ENCODE measurements around the gene KCNN3. TPM values are rescaled to one million over a fixed set of nuclear protein-coding genes. Genes with fewer than 3 reads are reported as not detected.

The KCNN3 gene
- total and polyA plus RNA-seq, 4 donors, result 0.08 to 4.7 (median 1.8) TPM

GRCh38 chr1:154730259-154730658, 139.8 kb downstream of the KCNN3 start:
- 85 to 96% methylated on average over 1 of the region's 1 CpG for WGBS, 2 donors
- H3K4me3 ChIP-seq (ENCODE audit: low read length in 2 of 2), result no peak overlapping the region
- DNase-seq, result no peak
- H3K4me1 ChIP-seq (ENCODE audit: control insufficient read depth in 1 of 2, insufficient read depth in 2 of 2, low read length in 2 of 2), result no peaks in the 10 kb centered on the region
- H3K36me3 ChIP-seq (ENCODE audit: control insufficient read depth in 1 of 2, insufficient read depth in 2 of 2, low read length in 1 of 2), result no peaks in the 10 kb centered on the region
- no peaks in the 10 kb centered on the region for H3K9me3 ChIP-seq (ENCODE audit: control insufficient read depth, low read length)
- no peaks in the 10 kb centered on the region for H3K27me3 ChIP-seq (ENCODE audit: control insufficient read depth in 1 of 2, insufficient read depth in 2 of 2, low read length in 1 of 2)
- H3K27ac ChIP-seq (ENCODE audit: low read depth in 1 of 2, low read length in 2 of 2), result no peak overlapping the region
- intact Hi-C loops (cut with DNase I), result no loop called here
- ATAC-seq (ENCODE audit: low FRiP score), result peak; percentile 45

- WGBS, 2 donors, result 93 to 96% methylated on average over 3 of the region's 3 CpGs
Observed at GRCh38 chr1:154729577-154729976, 140.5 kb downstream of the KCNN3 start.

GRCh38 chr1:154729031-154729442, 141.0 kb downstream of the KCNN3 start:
- Histone ChIP-seq H3K4me3 (ENCODE audit: low read length in 2 of 2) (no peak overlapping the region), H3K4me1 (ENCODE audit: control insufficient read depth in 1 of 2, insufficient read depth in 2 of 2, low read length in 2 of 2) (no peaks in the 10 kb centered on the region), H3K36me3 (ENCODE audit: control insufficient read depth in 1 of 2, insufficient read depth in 2 of 2, low read length in 1 of 2) (no peaks in the 10 kb centered on the region), H3K27ac (ENCODE audit: low read depth in 1 of 2, low read length in 2 of 2) (no peak overlapping the region), H3K27me3 (ENCODE audit: control insufficient read depth in 1 of 2, insufficient read depth in 2 of 2, low read length in 1 of 2) (no peaks in the 10 kb centered on the region), H3K9me3 (ENCODE audit: control insufficient read depth, low read length) (no peaks in the 10 kb centered on the region)
- DNase-seq (no peak), ATAC-seq (ENCODE audit: low FRiP score) (no peak)
- intact Hi-C loops (cut with DNase I), result loop anchor here in 1 of 2 donors (2.0 kb wide), 1 partner anchor 28 kb away; no protein-coding TSS in a partner anchor
- WGBS, 2 donors, result 92 to 93% methylated on average over 6 of the region's 6 CpGs

More at GRCh38 chr1:154729577-154729976, 140.5 kb downstream of the KCNN3 start:
- no peaks in the 10 kb centered on the region for H3K27me3 ChIP-seq (ENCODE audit: control insufficient read depth in 1 of 2, insufficient read depth in 2 of 2, low read length in 1 of 2)
- H3K4me1 ChIP-seq (ENCODE audit: control insufficient read depth in 1 of 2, insufficient read depth in 2 of 2, low read length in 2 of 2), result no peaks in the 10 kb centered on the region
- no peak overlapping the region for H3K27ac ChIP-seq (ENCODE audit: low read depth in 1 of 2, low read length in 2 of 2)
- no peak overlapping the region for H3K4me3 ChIP-seq (ENCODE audit: low read length in 2 of 2)
- no peaks in the 10 kb centered on the region for H3K36me3 ChIP-seq (ENCODE audit: control insufficient read depth in 1 of 2, insufficient read depth in 2 of 2, low read length in 1 of 2)
- no peaks in the 10 kb centered on the region for H3K9me3 ChIP-seq (ENCODE audit: control insufficient read depth, low read length)
- no peak for ATAC-seq (ENCODE audit: low FRiP score)
- no peak for DNase-seq
- intact Hi-C loops (cut with DNase I), result loop anchor here in 1 of 2 donors (2.0 kb wide), 1 partner anchor 27 kb away; no protein-coding TSS in a partner anchor

GRCh38 chr1:154726896-154727753, 143.0 kb downstream of the KCNN3 start:
- Histone ChIP-seq H3K27me3 (ENCODE audit: control insufficient read depth in 1 of 2, insufficient read depth in 2 of 2, low read length in 1 of 2) (no peaks in the 10 kb centered on the region), H3K4me3 (ENCODE audit: low read length in 2 of 2) (no peak overlapping the region), H3K9me3 (ENCODE audit: control insufficient read depth, low read length) (no peaks in the 10 kb centered on the region), H3K27ac (ENCODE audit: low read depth in 1 of 2, low read length in 2 of 2) (no peak overlapping the region), H3K4me1 (ENCODE audit: control insufficient read depth in 1 of 2, insufficient read depth in 2 of 2, low read length in 2 of 2) (no peaks in the 10 kb centered on the region), H3K36me3 (ENCODE audit: control insufficient read depth in 1 of 2, insufficient read depth in 2 of 2, low read length in 1 of 2) (no peaks in the 10 kb centered on the region)
- DNase-seq (no peak), ATAC-seq (ENCODE audit: low FRiP score) (no peak)
- 24 to 36% methylated on average over 13 of the region's 13 CpGs for WGBS, 2 donors
- intact Hi-C loops (cut with DNase I), result no loop called here

GRCh38 chr1:154726443-154726842, 143.6 kb downstream of the KCNN3 start:
- Histone ChIP-seq H3K4me3 (ENCODE audit: low read length in 2 of 2) (no peak overlapping the region), H3K27ac (ENCODE audit: low read depth in 1 of 2, low read length in 2 of 2) (no peak overlapping the region), H3K27me3 (ENCODE audit: control insufficient read depth in 1 of 2, insufficient read depth in 2 of 2, low read length in 1 of 2) (no peaks in the 10 kb centered on the region), H3K9me3 (ENCODE audit: control insufficient read depth, low read length) (no peaks in the 10 kb centered on the region), H3K36me3 (ENCODE audit: control insufficient read depth in 1 of 2, insufficient read depth in 2 of 2, low read length in 1 of 2) (no peaks in the 10 kb centered on the region), H3K4me1 (ENCODE audit: control insufficient read depth in 1 of 2, insufficient read depth in 2 of 2, low read length in 2 of 2) (no peaks in the 10 kb centered on the region)
- intact Hi-C loops (cut with DNase I), result no loop called here
- no peak for ATAC-seq (ENCODE audit: low FRiP score)
- no peak for DNase-seq
- WGBS, 2 donors, result 15 to 24% methylated on average over 10 of the region's 10 CpGs

- no peak overlapping the region for H3K27ac ChIP-seq (ENCODE audit: low read depth in 1 of 2, low read length in 2 of 2)
- H3K4me1 ChIP-seq (ENCODE audit: control insufficient read depth in 1 of 2, insufficient read depth in 2 of 2, low read length in 2 of 2), result no peaks in the 10 kb centered on the region
- ATAC-seq (ENCODE audit: low FRiP score) (no peak), DNase-seq (no peak)
- no peak overlapping the region for H3K4me3 ChIP-seq (ENCODE audit: low read length in 2 of 2)
- no peaks in the 10 kb centered on the region for H3K27me3 ChIP-seq (ENCODE audit: control insufficient read depth in 1 of 2, insufficient read depth in 2 of 2, low read length in 1 of 2)
- no peaks in the 10 kb centered on the region for H3K9me3 ChIP-seq (ENCODE audit: control insufficient read depth, low read length)
- no peaks in the 10 kb centered on the region for H3K36me3 ChIP-seq (ENCODE audit: control insufficient read depth in 1 of 2, insufficient read depth in 2 of 2, low read length in 1 of 2)
- WGBS, 2 donors, result 96 to 97% methylated on average over 10 of the region's 10 CpGs
- intact Hi-C loops (cut with DNase I), result no loop called here
Observed at GRCh38 chr1:154725865-154726264, 144.2 kb downstream of the KCNN3 start.

- no peak overlapping the region for H3K27ac ChIP-seq (ENCODE audit: low read depth in 1 of 2, low read length in 2 of 2)
- H3K4me1 ChIP-seq (ENCODE audit: control insufficient read depth in 1 of 2, insufficient read depth in 2 of 2, low read length in 2 of 2), result no peaks in the 10 kb centered on the region
- H3K36me3 ChIP-seq (ENCODE audit: control insufficient read depth in 1 of 2, insufficient read depth in 2 of 2, low read length in 1 of 2), result no peaks in the 10 kb centered on the region
- DNase-seq (no peak), ATAC-seq (ENCODE audit: low FRiP score) (no peak)
- WGBS, 2 donors, result 90 to 91% methylated on average over 16 of the region's 16 CpGs
- intact Hi-C loops (cut with DNase I), result no loop called here
- H3K9me3 ChIP-seq (ENCODE audit: control insufficient read depth, low read length), result no peaks in the 10 kb centered on the region
- H3K4me3 ChIP-seq (ENCODE audit: low read length in 2 of 2), result no peak overlapping the region
- H3K27me3 ChIP-seq (ENCODE audit: control insufficient read depth in 1 of 2, insufficient read depth in 2 of 2, low read length in 1 of 2), result no peaks in the 10 kb centered on the region
Observed at GRCh38 chr1:154720328-154721297, 149.5 kb downstream of the KCNN3 start.

GRCh38 chr1:154719586-154720327, 150.3 kb downstream of the KCNN3 start:
- WGBS, 2 donors, result 84 to 91% methylated on average over 8 of the region's 8 CpGs
- no peaks in the 10 kb centered on the region for H3K27me3 ChIP-seq (ENCODE audit: control insufficient read depth in 1 of 2, insufficient read depth in 2 of 2, low read length in 1 of 2)
- intact Hi-C loops (cut with DNase I), result no loop called here
- DNase-seq, result no peak
- no peak for ATAC-seq (ENCODE audit: low FRiP score)
- H3K36me3 ChIP-seq (ENCODE audit: control insufficient read depth in 1 of 2, insufficient read depth in 2 of 2, low read length in 1 of 2), result no peaks in the 10 kb centered on the region
- no peaks in the 10 kb centered on the region for H3K4me1 ChIP-seq (ENCODE audit: control insufficient read depth in 1 of 2, insufficient read depth in 2 of 2, low read length in 2 of 2)
- H3K9me3 ChIP-seq (ENCODE audit: control insufficient read depth, low read length), result no peaks in the 10 kb centered on the region
- H3K4me3 ChIP-seq (ENCODE audit: low read length in 2 of 2), result no peak overlapping the region
- no peak overlapping the region for H3K27ac ChIP-seq (ENCODE audit: low read depth in 1 of 2, low read length in 2 of 2)
